HG02852 (cell line): ENCODE measurements around the gene FAM20C.
"Not testable (repeated sequence)": the region's sequence is repeated elsewhere in the genome, so short reads cannot be mapped to it uniquely, and the experiment has no call there.

Experiments used
- ATAC-seq: cut with Tn5 transposase; IDR thresholded peaks from one replicate; pipeline ENCODE4 v1.9.1; 2021; ENCODE audit warnings: mild to moderate bottlenecking, moderate library complexity; ENCODE audit not compliant: unreplicated experiment

The FAM20C gene

DNA sequence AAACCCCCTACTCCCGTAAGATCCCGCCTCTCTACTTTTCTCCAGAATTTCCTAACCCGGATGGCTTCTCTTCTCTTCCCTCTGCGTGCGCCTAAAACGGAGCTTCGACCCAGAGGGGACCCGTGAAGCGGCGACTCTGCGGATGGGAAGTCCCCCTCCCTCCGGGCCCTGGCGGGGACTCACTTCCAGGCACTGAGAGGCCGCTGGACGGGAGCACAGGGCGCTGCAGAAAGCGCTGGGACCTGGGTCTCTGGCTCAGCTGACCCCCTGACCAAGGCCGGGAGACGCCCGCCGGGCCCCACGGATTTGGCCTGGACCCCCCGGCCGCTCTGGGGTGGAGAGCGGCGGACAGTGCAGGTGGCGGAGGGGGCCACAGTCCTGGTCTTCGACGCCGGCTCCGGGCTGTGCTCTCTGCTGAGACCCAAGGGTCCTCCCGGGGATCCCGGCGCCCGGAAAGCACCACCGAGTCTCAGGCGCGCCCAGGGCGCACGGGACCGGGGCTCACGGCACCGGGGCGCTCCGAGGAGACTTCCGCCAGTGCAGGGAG, 96.9 kb downstream of the FAM20C start:
- no peak for ATAC-seq

DNA sequence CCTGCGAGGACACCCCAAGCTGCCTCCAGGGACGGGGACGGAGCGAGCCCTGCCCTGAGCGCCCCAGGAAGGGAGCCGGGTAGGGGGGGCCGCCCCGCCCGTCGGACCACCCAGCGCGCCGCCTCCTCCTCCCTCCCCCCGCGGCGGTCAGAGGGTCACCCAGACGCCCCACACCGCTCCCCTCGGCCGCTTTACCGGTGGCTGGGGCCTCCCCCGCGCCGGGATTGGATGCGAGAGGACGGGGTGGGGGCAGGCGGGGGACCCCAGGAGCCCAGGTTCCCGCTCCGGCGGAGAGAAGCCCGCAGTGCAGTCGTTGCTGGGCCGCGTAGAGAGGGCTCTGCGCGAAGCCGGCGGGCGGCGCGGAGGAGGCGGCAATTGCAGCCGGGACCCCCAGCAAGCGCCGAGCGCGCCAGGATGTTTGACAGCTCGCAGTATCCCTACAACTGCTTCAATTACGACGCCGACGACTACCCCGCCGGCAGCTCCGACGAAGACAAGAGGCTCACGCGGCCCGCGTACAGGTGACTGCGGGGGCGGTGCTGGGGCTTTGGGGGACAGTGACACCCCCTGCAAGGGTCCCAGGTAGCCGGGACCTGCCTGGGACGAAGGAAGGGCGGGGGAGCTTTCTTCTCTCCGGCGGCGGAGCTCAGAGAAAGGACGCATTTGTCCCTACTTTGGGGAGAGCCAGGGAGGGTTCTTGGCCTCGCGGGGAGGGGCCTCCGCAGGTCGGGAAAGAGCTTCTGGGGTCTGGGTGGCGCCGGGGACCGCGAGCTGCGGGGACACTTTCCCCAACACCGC, 97.6 kb downstream of the FAM20C start, which contains the start of gene FOXL3:
Gene FOXL3 (plus strand): TSS at position 415 of the 798 bp plus-strand sequence. CDS start 0 bp downstream, at position 415.
- ATAC-seq = no peak

DNA sequence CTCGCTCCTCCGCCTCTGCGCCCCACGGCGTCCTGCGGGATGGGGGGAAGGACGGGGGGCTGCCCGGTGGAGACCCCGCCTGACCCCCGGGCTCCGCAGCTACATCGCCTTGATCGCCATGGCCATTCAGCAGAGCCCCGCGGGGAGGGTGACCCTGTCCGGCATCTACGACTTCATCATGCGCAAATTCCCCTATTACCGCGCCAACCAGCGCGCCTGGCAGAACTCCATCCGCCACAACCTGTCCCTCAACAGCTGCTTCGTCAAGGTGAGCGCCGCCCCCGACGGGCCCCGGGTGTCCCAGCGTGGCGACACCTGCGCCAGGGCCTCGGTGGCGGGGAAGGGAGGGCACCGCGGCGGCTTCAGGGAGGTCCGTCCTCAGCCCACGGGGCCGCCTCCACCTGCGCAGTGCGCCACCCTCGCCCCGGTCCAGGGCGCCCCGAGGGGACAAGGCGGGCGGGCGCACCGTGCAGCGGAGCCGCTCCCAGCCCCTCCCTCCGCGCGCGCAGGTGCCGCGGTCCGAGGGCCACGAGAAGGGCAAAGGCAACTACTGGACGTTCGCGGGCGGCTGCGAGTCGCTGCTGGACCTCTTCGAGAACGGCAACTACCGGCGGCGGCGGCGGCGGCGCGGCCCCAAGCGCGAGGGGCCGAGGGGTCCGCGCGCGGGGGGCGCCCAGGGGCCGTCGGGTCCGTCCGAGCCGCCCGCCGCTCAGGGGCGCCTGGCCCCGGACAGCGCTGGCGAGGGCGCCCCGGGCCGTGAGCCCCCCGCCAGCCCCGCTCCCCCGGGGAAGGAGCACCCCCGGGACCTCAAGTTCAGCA, 98.4 kb downstream of the FAM20C start:
- no peak for ATAC-seq

DNA sequence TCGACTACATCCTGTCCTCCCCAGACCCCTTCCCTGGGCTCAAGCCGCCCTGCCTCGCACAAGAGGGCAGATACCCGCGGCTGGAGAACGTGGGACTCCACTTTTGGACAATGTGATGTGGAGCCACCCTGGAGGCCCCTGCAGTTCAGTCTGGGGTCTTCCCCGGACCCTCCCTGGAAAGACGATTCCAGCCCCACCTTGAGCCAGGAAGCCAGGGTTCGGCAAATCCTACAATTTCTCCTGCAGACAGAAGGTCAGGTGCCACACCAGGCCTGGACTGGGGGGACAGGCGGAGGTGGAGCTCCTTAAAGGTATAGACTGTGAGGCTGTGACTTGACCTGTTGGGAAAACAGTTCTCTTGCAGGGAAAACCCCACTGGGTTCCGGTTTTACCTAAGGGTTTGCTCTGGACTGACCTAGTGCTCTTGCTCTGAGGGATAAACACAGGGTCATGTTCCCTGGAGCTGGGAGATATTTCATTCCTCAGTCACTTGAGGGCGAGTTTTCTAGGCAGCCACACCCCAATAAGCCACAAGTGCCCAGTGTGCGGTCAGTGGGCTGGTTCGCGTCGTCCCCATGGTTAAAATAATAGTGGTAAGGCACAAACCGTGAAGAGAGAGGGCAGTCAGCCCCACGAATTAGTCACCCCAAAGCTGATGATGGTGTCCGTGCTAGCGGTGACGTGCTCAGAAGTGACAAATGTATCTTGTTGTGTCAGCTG, 99.2 kb downstream of the FAM20C start:
- no peak for ATAC-seq

DNA sequence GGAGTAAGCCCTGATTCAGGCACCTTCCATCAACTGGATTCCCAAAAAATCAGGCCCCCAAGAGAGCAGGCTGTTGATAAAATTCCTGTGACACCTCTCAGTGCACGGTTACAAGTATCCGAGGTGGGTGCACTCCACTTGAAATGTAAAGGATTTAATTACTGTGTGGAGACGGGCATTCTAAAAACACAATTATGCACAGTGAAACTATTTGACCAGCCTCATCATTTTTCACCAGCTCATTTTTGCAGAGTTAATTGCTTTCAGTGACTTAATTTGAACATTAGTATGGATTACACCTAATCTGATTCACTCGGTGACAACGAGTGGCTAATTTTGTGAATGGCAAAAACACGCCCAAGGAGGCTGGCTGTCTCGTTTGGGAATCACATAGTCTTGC, 99.9 kb downstream of the FAM20C start:
- ATAC-seq = no peak

DNA sequence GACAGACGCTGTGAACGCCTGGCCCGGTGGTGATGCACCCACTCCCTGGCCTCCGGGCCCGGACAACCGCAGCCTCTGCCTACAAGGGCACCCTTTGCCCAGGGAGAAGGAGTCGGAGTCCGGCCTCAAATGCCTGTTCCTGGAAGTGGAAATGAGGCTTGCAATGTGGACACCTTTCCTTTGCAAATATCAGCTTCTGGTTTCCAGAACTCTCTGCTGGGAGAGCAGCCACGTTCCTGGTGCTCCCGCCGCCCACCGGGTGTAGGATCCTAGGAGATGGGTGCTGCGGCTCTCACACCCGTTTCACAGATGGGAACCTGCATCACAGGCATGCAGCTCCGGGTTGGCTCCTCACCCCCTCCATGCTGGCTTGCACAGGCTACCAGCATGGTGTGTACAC, 100.5 kb downstream of the FAM20C start:
- no peak for ATAC-seq

DNA sequence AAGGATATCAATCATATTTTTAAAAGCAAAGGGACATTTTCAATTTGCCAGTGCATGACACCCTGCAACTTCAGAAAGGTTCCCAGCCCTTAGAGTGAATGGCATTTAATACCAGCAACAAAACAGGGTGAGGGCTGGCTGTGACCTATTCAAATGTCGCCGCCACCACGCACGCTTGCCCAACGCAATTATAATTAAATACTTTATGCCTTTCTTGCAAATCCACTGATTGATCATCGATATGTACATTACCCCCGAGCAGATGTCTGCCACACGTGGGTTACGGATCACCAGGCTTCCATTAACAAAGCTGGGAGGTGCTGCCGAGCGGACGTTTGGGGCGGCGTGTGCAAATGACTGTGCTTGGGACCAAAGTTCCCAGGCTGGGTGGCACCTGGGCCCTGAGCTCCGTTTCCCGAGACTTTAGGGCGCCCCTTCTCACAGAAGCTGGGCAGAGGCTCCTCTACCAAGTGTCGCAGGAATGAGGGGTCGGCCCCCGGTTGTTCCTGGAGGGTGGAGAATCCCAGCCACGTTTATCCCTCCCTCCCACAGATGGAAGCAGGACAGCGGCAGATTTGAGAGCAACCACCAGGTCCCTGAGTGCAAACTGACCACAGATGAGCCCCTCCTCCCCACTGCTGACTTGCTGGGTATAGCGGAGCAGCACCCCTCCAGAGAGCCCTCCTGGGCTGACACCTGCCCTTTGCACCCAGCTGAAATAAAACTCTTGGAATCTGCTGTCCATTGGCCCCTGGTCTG, 101.5 kb downstream of the FAM20C start:
- ATAC-seq = no peak

DNA sequence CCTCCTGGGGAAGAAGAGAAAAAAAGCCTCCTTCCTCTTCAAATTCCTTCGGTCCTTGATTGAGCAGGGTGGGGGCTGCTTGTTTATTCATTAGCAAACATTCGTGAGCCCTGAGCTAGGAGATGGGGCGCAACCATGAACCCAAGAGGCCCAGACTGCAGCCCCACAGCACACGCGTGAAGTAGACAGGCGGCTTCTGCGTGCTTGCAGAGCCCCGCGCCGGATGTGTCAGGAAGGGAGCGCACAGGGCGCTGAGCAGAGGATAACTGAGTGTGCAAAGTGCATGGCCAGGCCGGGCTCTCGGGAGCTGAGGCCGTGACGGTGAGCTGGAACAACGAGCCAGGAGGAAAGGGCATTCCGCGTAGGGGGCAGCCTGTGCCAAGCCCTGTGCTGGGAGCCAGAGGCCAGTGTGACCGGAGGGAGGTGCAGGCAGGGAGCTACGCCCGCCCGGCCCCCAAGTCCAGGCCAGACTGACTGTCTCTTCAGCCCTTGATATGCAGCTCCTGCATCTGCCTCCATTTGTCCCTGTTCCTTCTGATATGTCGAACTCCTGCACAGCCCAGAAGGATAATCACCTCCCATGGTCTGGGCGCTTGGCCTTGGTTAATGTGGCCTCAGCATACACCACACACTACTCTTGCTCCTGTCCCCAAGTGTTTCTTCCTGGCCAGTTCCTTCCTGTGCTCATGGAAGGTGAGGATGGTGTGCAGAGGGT, 102.2 kb downstream of the FAM20C start:
- no peak for ATAC-seq

DNA sequence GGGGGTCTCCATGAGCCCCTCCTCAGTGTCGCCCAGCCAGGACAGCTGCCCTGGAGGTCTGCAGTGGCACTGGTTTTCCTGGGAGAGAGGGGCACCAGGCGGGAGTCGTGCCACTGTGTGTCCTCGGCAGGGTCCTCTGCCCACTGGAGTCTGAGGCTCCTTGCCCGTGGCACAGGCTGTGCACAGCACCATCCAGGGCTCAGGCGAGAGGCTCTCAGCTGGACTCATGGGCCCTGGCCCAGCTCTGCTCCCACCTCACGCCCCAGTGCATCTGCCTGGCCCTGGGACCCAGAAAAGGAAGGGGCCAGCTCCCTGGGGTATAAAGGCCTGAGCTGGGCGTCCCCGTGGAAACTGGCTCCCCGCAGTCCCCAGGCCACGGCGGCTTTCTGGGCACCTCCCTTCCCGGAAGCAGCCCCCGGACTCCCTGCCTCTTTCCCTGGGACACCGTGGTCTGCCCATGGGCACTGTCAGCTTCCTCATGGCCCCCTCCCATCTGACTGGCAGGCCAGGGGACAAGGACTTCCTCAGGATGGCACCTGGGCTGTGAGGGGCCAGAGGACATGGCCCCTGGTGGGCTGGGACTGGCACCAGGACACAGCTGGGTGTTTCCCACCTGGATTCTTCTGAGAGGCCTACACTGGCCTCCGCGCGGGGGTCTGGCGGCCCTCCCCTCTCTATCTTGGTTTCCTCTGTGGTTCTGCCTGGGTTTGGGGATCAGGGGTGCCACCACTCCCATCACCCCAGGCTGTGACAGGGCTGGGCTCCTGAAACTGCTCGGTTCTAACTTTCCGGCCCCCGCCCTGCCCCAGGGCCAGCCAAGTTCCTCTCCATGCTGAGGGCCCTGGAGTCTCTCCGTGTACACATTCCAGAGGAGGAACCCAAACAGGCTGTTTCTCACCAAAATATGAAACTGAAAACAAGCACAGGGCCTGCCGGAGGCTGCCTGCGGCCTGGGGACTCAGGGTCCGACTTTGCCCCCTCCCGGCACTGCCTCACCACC, 103.1 kb downstream of the FAM20C start:
- no peak for ATAC-seq

DNA sequence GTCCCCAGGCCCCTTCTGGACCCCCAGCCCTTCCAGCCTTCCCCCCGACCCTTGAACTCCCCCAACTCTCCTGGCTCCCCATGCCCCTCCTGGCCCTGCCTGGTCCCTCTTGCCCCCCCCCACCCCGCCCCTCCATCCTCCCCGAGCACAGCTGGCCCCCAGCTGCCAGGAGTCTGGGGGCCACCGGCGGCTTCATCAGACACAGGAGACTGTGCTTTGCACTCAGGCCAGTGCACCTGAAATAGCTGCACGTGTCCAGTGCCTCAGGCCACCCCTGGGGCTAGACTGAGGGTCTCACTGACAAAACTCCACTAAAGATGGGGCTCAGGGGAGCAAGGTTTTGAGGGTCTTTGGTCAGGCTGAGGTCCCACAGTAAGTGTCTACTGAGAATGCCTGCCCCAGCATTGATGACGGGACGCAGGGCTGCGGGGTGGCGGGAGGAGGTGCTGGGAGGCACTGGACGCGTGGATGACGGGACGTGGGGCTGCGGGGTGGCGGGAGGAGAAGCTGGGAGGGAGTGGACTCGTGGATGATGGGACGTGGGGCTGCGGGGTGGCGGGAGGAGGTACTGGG, 104.1 kb downstream of the FAM20C start:
- ATAC-seq = no peak

DNA sequence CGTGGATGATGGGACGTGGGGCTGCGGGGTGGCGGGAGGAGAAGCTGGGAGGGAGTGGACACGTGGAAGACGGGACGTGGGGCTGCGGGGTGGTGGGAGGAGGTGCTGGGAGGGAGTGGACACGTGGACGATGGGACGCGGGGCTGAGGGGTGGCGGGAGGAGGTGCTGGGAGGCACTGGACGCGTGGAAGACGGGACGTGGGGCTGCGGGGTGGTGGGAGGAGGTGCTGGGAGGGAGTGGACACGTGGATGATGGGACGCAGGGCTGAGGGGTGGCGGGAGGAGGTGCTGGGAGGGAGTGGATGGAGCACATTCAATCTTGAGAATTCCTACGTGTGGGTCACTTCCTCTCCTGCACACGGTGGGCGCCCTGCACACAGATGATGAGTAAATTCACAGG, 104.8 kb downstream of the FAM20C start:
- ATAC-seq = not testable (repeated sequence)

DNA sequence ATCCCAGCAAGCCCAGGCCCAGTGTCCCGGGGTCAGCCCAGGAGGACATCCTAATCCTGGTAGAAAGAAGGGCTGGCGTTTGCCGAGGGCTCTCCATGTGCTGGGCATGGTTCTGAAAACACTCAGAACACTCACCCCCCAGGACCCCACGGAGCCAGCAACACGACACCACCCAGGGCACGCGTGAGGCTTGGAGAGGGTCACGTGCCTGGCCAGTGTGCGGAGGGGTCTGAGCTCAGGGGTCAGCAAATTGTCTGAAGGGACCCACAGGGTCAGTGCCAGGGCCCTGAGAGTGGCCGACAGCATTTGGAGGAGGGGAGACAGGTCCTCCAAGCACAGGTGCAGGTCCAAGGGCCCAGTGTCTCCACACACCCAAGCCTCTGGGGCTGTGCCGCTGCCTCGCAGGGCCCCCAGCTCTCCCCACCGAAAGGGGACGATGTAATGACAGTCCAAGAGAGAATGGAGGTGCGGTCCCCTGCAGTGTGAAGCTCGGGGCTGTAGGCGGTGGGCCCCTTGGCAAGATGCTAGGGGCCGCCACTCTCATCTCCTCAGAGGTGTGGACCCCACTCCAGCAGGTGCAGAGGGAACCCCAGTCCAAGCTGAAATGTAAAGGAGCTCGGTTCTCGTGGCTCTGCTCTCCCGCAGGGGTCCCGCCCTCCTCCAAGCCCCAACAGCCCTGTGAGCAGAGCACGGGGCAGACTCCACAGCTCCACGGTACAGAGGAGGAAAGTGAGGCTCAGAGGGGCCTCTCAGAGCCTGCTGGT, 105.4 kb downstream of the FAM20C start:
- no peak for ATAC-seq

DNA sequence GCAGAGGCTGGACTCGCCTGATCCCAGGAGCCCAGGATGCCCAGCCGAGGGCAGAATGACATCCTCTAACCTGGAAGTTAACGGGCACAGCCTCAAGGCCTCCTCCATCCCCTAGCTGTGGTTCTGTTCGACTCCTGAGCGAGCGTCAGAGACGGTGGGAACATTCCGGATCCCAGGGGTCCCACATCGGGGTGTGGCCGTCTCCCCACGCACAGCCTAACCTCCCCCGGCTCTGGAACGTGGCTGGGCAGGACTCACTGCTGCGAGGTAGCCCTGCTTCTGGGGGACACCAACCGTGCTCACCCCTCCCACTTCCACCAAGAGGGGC, 106.0 kb downstream of the FAM20C start:
- no peak for ATAC-seq

DNA sequence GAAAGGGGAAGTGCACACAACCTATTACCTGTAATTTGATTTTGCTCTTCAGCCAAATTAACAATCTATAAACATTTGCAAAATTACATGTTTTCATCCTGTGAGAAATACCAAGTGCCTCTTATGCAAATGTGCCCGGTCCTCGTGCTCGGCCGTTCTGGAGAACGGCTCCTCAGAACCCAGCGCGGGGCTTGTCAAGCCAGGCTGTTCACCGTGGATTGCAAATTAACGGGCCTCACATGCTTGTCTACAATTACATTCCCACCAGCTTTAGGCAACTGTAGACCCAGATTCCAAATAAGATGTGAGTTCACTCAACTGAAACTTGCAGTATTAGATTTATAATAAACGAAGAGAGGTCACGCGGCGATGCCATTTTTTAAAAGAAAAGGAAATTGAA, 106.4 kb downstream of the FAM20C start:
- no peak for ATAC-seq

DNA sequence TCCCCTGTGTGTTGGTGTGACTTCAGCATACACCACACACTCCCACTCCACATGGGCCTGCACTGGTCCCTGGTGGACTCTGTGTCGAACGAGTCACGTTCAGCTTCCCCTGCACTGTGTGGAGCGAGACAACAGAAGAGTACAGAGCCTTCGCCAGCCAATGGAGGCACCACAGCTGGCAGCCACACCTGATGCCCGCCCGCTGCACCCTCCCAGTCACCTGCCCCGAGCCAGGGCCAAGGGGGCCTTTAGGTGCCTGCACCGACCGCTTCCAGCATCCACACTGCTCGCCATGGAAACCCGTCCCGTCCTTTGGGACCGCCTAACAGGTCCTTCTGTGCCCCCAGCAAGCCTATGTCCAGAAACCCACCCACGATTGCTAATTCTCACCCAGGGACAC, 106.8 kb downstream of the FAM20C start:
- ATAC-seq = no peak

DNA sequence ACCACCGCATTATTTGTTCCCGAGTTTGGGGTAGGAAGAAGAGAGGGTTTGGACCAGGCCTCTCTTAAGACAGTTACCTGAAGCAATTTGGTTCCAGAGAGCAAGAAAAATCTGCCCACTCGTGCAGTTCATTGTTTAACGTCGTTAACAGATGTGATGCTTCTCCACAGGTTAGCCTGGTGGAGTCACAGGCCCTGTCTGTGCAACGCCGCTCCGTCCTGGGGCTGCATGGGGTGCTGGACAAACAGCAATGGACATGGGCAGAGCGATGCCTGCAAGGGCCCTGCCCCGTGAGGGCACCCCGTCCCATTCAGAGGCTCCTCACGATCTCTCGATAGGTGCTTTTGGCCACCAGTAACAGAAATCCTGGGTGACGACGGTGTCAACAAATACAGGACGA, 107.3 kb downstream of the FAM20C start:
- no peak for ATAC-seq

DNA sequence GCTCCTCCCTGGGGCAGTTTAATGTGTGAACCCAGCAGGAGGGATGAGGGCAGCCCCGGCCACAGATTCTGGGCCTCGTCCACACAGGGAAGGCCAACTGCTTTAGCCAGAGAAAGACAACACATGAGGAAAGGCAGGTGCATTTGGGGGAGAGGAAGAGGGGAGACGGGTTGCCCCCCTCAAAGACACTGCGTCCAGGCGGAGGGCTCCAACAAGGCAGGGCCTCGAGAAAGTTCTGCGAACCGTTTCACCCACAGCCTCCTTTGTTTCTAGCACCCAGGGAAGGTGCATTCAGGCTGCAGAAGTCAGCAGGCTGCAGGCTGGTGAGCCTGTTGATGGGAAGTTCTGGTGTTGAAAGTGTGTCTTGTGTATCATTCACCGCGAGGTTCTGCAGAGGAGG, 107.7 kb downstream of the FAM20C start:
- no peak for ATAC-seq
